Sigmoid colon (tissue), 4 donors: ENCODE results near the gene SLC16A4.

Experiments
- CTCF ChIP-seq, 4 experiments: fragments of 450-650 bp in 3 of 4; fragments of 200-600 bp in 1 of 4; IDR thresholded peaks; one replicate each; pipeline ENCODE4 v1.5.1; 2016 to 2019; ENCODE audit warnings: antibody characterized with exemption in 4 of 4, mild to moderate bottlenecking in 3 of 4, moderate library complexity in 2 of 4
- EP300 ChIP-seq, 4 donors: sonication (generic); formaldehyde crosslinking; IDR thresholded peaks; one replicate each; pipeline ENCODE4 v1.6.1; 2017; ENCODE audit warnings: antibody characterized with exemption in 4 of 4
- POLR2A ChIP-seq, 2 donors: fragments of 450-650 bp; IDR thresholded peaks; one replicate each; pipeline ENCODE4 v1.6.1; 2016; ENCODE audit warnings: antibody characterized with exemption in 2 of 2, mild to moderate bottlenecking in 2 of 2, moderate library complexity in 2 of 2
- POLR2AphosphoS5 ChIP-seq, 4 donors: sonication (generic); formaldehyde crosslinking; IDR thresholded peaks; one replicate each; pipeline ENCODE4 v1.6.1; 2017; ENCODE audit warnings: antibody characterized with exemption in 4 of 4

GRCh38 chr1:110356379-110356778 is 34.4 kb downstream of the SLC16A4 start:
- TF ChIP-seq POLR2AphosphoS5 (IDR thresholded peaks at IDR 0.05) (no peak), CTCF (IDR thresholded peaks at IDR 0.05) (no peak), POLR2A (IDR thresholded peaks at IDR 0.05) (no peak), EP300 (IDR thresholded peaks at IDR 0.05) (no peak)
